CD4-positive, CD25-positive, alpha-beta regulatory T cell (primary cell): ENCODE measurements around the gene PARD6G. TPM values are rescaled to one million over a fixed set of nuclear protein-coding genes. Genes with fewer than 3 reads are reported as not detected.

ENCODE experiments used
- ATAC-seq, 2 donors: fragments of 150-1000 bp; cut with Tn5 transposase; one replicate each; pipeline ENCODE4 v1.10.0; 2021; ENCODE audit warnings: low read depth in 2 of 2, moderate number of reproducible peaks in 2 of 2, moderate library complexity in 1 of 2
- DNase-seq, 3 donors: peaks; one replicate each; pipeline versions ENCODE4 v3.0.0 to v3.0.0-alpha.2; 2012 to 2022; ENCODE audit warnings: mixed read lengths in 1 of 3
- H3K27ac ChIP-seq: one replicate; pipeline ENCODE4 v1.7.0; 2013; ENCODE audit warnings: mild to moderate bottlenecking, low read length; ENCODE audit not compliant: insufficient read depth, poor library complexity, severe bottlenecking
- H3K27me3 ChIP-seq: one replicate; pipeline ENCODE4 v1.7.0; 2013; ENCODE audit warnings: low read length; ENCODE audit not compliant: control insufficient read depth, insufficient read depth
- H3K36me3 ChIP-seq: one replicate; pipeline ENCODE4 v1.7.0; 2013; ENCODE audit warnings: mild to moderate bottlenecking, low read length, moderate library complexity; ENCODE audit not compliant: control insufficient read depth, insufficient read depth
- H3K4me1 ChIP-seq: 2 replicates; pipeline ENCODE4 v1.7.0; 2013; ENCODE audit warnings: mild to moderate bottlenecking, low read length; ENCODE audit not compliant: insufficient read depth, control insufficient read depth, poor library complexity, severe bottlenecking
- H3K4me3 ChIP-seq: one replicate; pipeline ENCODE4 v1.7.0; 2013; ENCODE audit warnings: low read depth, mild to moderate bottlenecking, low read length, moderate library complexity
- H3K9me3 ChIP-seq, 2 experiments: 1 replicate in 1 of 2; 2 replicates in 1 of 2; pipeline ENCODE4 v1.7.0; 2013; ENCODE audit warnings: low read length in 2 of 2, mild to moderate bottlenecking in 1 of 2, moderate library complexity in 1 of 2; ENCODE audit not compliant: control insufficient read depth in 2 of 2
- H3K27ac Mint-ChIP-seq, 3 donors: one replicate each; pipeline ENCODE4 v1.8.0; 2020 to 2022; ENCODE audit warnings: mild to moderate bottlenecking in 3 of 3, mixed read lengths in 3 of 3, moderate library complexity in 2 of 3
- H3K27me3 Mint-ChIP-seq: one replicate; pipeline ENCODE4 v1.8.0; 2022; ENCODE audit warnings: mild to moderate bottlenecking, mixed read lengths
- H3K36me3 Mint-ChIP-seq: one replicate; pipeline ENCODE4 v1.8.0; 2020; ENCODE audit warnings: mixed read lengths
- H3K4me1 Mint-ChIP-seq, 4 donors: one replicate each; pipeline ENCODE4 v1.8.0; 2020 to 2022; ENCODE audit warnings: mixed read lengths in 4 of 4, mild to moderate bottlenecking in 1 of 4
- H3K4me3 Mint-ChIP-seq, 4 donors: one replicate each; pipeline ENCODE4 v1.8.0; 2020 to 2022; ENCODE audit warnings: mild to moderate bottlenecking in 4 of 4, mixed read lengths in 4 of 4, moderate library complexity in 3 of 4
- H3K9me3 Mint-ChIP-seq, 7 donors: one replicate each; pipeline ENCODE4 v1.8.0; 2020 to 2022; ENCODE audit warnings: mixed read lengths in 7 of 7, mild to moderate bottlenecking in 3 of 7, moderate library complexity in 2 of 7
- polyA plus RNA-seq, 4 donors: library from polyadenylated mRNA; unstranded; fragments of 300-500 nt; fragmentation: Illumina TruSeq; gene quantifications; one replicate each; pipeline ENCODE4 v1.2.3, GENCODE V29; 2021
- total RNA-seq: library from RNA; stranded (reverse); gene quantifications from one replicate; pipeline ENCODE4 v1.2.3, GENCODE V29; 2022

The PARD6G gene
- total and polyA plus RNA-seq, 5 donors from 2014 or later, result 0.20 to 0.48 (median 0.39) TPM

DNA sequence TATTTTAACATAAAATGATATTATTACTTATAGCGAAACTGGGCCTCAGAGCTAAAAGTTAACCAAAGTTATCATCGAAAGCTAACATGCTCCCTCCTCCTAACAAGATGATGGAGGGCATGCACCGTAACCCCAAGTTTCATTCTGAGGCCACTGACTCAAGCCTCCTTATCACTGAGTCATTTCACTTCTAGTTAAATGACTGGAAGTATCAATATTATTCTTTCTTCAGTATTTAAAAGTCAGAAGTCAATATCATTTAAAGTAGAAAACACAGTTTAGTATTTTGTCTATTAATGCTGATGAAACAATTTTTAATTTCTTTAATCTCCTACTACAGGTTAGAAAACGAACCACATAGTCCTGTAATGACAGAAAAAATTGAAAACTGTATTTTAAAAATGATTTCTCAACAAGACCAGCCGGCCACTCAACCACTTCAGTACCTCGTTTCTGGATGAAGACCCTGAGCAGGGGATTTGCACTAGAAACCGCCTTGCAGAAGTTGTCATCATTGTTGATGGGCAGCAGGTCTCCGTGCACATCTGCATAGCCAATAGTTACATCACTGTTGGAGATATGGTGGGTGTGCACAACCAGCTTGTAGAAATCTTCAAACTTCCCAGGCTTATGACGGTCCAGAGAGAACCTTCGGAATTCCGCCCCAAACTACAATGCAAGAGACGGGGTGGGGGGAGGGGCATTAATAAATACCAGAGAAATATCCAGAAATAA lies 44.9 kb downstream of the PARD6G start:
- ATAC-seq (no peak), DNase-seq (peak in 1 of 3 donors; percentile 57)
- H3K4me3 ChIP-seq, result no peak overlapping the region
- peaks cover 9% of the 10 kb centered on the region for H3K4me1 ChIP-seq
- H3K27me3 Mint-ChIP-seq, result peaks cover 14% of the 10 kb centered on the region
- H3K27me3 ChIP-seq, result no peaks in the 10 kb centered on the region
- peaks cover 3 to 11% (median 10%) of the 10 kb centered on the region in 4 donors for H3K4me1 Mint-ChIP-seq
- peaks cover 0 to 4% (median 0%) of the 10 kb centered on the region in 7 donors for H3K9me3 Mint-ChIP-seq
- no peak overlapping the region for H3K27ac ChIP-seq
- H3K36me3 ChIP-seq, result no peaks in the 10 kb centered on the region
- H3K36me3 Mint-ChIP-seq, result no peaks in the 10 kb centered on the region
- H3K9me3 ChIP-seq, result no peaks in the 10 kb centered on the region
- no peak overlapping the region for H3K27ac Mint-ChIP-seq
- no peak overlapping the region for H3K4me3 Mint-ChIP-seq

GRCh38 chr18:80201739-80202138 lies 45.6 kb downstream of the PARD6G start:
- H3K4me1 ChIP-seq, result peaks cover 9% of the 10 kb centered on the region
- Mint-ChIP-seq H3K36me3 (no peaks in the 10 kb centered on the region), H3K27me3 (peaks cover 20% of the 10 kb centered on the region), H3K4me3 (peak overlapping the region in 1 of 4 donors; percentile 23), H3K9me3 (peaks cover 0 to 4% (median 0%) of the 10 kb centered on the region in 7 donors), H3K27ac (no peak overlapping the region), H3K4me1 (peaks cover 3 to 11% (median 10%) of the 10 kb centered on the region in 4 donors)
- no peak for ATAC-seq
- peak overlapping the region; percentile 24 for H3K4me3 ChIP-seq
- no peak overlapping the region for H3K27ac ChIP-seq
- H3K9me3 ChIP-seq, result no peaks in the 10 kb centered on the region
- no peaks in the 10 kb centered on the region for H3K36me3 ChIP-seq
- no peak for DNase-seq
- no peaks in the 10 kb centered on the region for H3K27me3 ChIP-seq

DNA sequence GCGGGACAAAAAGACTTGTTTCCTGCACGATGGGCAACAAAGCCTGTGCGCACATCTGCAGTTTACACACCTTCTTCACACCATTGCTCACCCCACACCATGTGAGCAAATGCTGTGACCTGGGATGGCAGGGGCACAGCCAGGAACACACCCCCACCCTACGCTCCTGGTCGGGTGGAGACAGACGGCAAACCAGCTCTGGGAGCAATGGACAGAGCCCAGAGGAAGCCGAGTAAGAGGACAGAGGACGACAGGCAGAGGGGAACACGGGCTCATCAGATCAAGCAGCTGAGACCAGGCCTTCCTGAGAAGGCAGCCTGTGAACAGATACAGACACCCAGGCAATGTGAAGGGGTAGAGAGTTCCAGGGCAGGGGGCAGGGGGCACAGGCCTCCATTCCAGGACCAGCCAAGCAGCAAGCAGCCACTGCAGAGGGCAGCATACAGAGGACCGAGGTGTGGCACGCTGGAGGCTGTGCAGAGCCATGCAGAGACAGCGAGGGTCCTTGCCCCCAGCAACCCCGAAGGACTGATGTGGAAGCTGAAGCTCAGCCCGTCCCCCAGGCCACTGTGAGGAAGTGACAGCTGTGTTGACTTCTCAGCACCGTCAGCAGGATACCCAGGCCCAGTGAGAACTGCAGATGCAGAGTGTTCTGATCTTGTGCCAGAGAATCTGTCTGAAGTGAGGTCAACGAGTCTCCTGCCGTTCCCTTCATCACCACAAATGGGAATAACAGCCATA lies 46.2 kb downstream of the PARD6G start:
- Mint-ChIP-seq H3K27me3 (peaks cover 25% of the 10 kb centered on the region), H3K36me3 (no peaks in the 10 kb centered on the region), H3K9me3 (peaks cover 0 to 4% (median 0%) of the 10 kb centered on the region in 7 donors), H3K27ac (peak overlapping the region in 1 of 3 donors; percentile 65), H3K4me3 (no peak overlapping the region), H3K4me1 (peaks cover 3 to 11% (median 10%) of the 10 kb centered on the region in 4 donors)
- Histone ChIP-seq H3K4me1 (peaks cover 9% of the 10 kb centered on the region), H3K27ac (no peak overlapping the region), H3K36me3 (no peaks in the 10 kb centered on the region), H3K27me3 (no peaks in the 10 kb centered on the region), H3K4me3 (no peak overlapping the region), H3K9me3 (no peaks in the 10 kb centered on the region)
- ATAC-seq (no peak), DNase-seq (peak in 1 of 3 donors; percentile 8)

- Histone ChIP-seq H3K4me3 (no peak overlapping the region), H3K27ac (no peak overlapping the region), H3K4me1 (peaks cover 9% of the 10 kb centered on the region), H3K9me3 (no peaks in the 10 kb centered on the region), H3K36me3 (no peaks in the 10 kb centered on the region), H3K27me3 (no peaks in the 10 kb centered on the region)
- no peak overlapping the region for H3K4me3 Mint-ChIP-seq
- H3K9me3 Mint-ChIP-seq, result peaks cover 0 to 1% (median 0%) of the 10 kb centered on the region in 7 donors
- H3K36me3 Mint-ChIP-seq, result no peaks in the 10 kb centered on the region
- H3K27ac Mint-ChIP-seq, result peak overlapping the region in 2 of 3 donors; percentile 36 to 65
- DNase-seq (no peak), ATAC-seq (no peak)
- peaks cover 3 to 11% (median 8%) of the 10 kb centered on the region in 4 donors for H3K4me1 Mint-ChIP-seq
- H3K27me3 Mint-ChIP-seq, result peaks cover 29% of the 10 kb centered on the region
These were observed 47.0 kb downstream of the PARD6G start for GRCh38 chr18:80200171-80200931.

- Histone ChIP-seq H3K27me3 (no peaks in the 10 kb centered on the region), H3K27ac (no peak overlapping the region), H3K4me1 (peaks cover 9% of the 10 kb centered on the region), H3K9me3 (no peaks in the 10 kb centered on the region), H3K36me3 (no peaks in the 10 kb centered on the region), H3K4me3 (no peak overlapping the region)
- Mint-ChIP-seq H3K9me3 (peaks cover 0 to 1% (median 0%) of the 10 kb centered on the region in 7 donors), H3K4me1 (peaks cover 3 to 11% (median 8%) of the 10 kb centered on the region in 4 donors), H3K36me3 (no peaks in the 10 kb centered on the region), H3K27ac (no peak overlapping the region), H3K4me3 (no peak overlapping the region), H3K27me3 (peaks cover 39% of the 10 kb centered on the region)
- no peak for ATAC-seq
- no peak for DNase-seq
These were observed 48.1 kb downstream of the PARD6G start for GRCh38 chr18:80198994-80199748.

GRCh38 chr18:80198391-80198790 lies 48.9 kb downstream of the PARD6G start:
- no peaks in the 10 kb centered on the region for H3K36me3 Mint-ChIP-seq
- Histone ChIP-seq H3K36me3 (no peaks in the 10 kb centered on the region), H3K4me3 (no peak overlapping the region), H3K27me3 (no peaks in the 10 kb centered on the region), H3K9me3 (no peaks in the 10 kb centered on the region), H3K4me1 (peaks cover 9% of the 10 kb centered on the region), H3K27ac (no peak overlapping the region)
- no peak for ATAC-seq
- H3K9me3 Mint-ChIP-seq, result peaks cover 0 to 1% (median 0%) of the 10 kb centered on the region in 7 donors
- no peak overlapping the region for H3K4me3 Mint-ChIP-seq
- H3K27ac Mint-ChIP-seq, result no peak overlapping the region
- H3K27me3 Mint-ChIP-seq, result peaks cover 40% of the 10 kb centered on the region
- no peak for DNase-seq
- H3K4me1 Mint-ChIP-seq, result peaks cover 3 to 11% (median 8%) of the 10 kb centered on the region in 4 donors

DNA sequence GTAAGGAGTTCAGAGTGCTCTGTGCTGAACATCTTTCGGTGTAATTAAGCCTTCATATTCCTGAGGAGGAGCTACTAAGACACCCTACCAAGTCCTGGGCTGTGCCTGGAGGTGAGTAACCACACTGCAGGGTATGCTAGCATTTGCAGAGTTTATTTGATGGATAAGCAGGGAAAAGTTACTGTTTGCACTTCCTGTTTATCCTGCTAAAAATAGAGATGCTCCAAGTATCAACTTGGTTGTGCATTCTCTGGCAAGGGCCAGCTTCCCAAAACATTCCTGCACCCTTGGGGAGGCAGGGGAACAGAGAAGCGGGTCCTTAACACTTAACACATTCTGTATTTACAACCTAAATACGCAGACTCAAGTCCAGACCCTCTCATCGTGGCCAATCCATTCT lies 49.8 kb downstream of the PARD6G start:
- Histone ChIP-seq H3K27ac (no peak overlapping the region), H3K27me3 (no peaks in the 10 kb centered on the region), H3K36me3 (no peaks in the 10 kb centered on the region), H3K9me3 (no peaks in the 10 kb centered on the region), H3K4me1 (peaks cover 9% of the 10 kb centered on the region), H3K4me3 (no peak overlapping the region)
- DNase-seq (no peak), ATAC-seq (no peak)
- peaks cover 35% of the 10 kb centered on the region for H3K27me3 Mint-ChIP-seq
- no peak overlapping the region for H3K4me3 Mint-ChIP-seq
- H3K36me3 Mint-ChIP-seq, result no peaks in the 10 kb centered on the region
- H3K9me3 Mint-ChIP-seq, result peaks cover 0 to 1% (median 0%) of the 10 kb centered on the region in 7 donors
- H3K27ac Mint-ChIP-seq, result no peak overlapping the region
- H3K4me1 Mint-ChIP-seq, result peaks cover 0 to 7% (median 2%) of the 10 kb centered on the region in 4 donors
